ENCODE measurements around the gene ASB2. TPM values are rescaled to one million over a fixed set of nuclear protein-coding genes. Genes with fewer than 3 reads are reported as not detected.
A peak's percentile ranks its signal among the peaks of the same experiment; 100 is the strongest.

Gene ASB2
- total RNA-seq, 2 experiments from 2014 or later = 15.8 to 17.0 TPM

DNA sequence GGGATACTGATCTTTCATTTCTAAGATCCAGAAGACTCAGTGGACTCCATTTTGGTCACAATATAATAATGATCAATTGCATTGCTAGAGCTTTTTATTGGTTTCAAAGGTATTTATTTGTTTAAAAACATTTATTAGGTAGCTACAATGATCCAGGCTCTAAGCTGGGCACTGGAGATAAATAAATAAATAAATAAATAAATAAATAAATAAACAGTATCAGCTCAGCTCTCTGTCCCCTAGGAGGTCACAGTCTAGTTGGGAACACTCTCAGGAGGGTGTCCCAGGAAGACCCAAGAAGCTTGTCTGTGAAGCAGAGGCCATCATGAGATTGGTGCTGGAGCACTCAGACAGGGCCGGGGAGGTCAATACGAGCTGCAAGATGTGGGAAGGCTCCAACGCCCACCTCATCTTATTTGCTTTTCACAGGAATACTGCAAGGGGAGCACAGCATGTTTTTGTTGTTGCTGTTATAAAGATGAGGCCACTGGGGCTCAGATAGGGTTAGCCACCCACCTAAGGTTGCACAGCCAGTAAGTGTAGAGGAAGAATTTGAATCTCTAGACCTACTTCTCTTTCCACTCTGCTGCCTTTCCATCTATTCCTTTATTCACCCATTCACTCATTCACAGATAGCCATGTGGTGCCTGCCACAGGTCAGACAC, 15.5 kb downstream of the ASB2 start:
- Mint-ChIP-seq H3K4me3 (no peak overlapping the region), H3K9me3 (ENCODE audit: insufficient read depth) (peaks cover 5% of the 10 kb centered on the region), H3K36me3 (ENCODE audit: low read depth) (peaks cover 17% of the 10 kb centered on the region), H3K4me1 (ENCODE audit: low read depth) (peaks cover 97% of the 10 kb centered on the region), H3K27ac (peak overlapping the region; percentile 98), H3K27me3 (ENCODE audit: low read depth) (no peaks in the 10 kb centered on the region)
- ATAC-seq = no peak
- CTCF ChIA-PET = interaction anchor here (1.1 to 19.2 kb wide), 4 partner anchors 11 to 40 kb away, joined by 3 to 376 read pairs (median 34); no protein-coding TSS in a partner anchor
- POLR2A ChIA-PET = interaction anchor here (0.7 to 11.2 kb wide), 8 partner anchors 13 to 754 kb away, joined by 3 to 303 read pairs (median 4); partner anchors contain the start of genes ASB2 and UBR7
- DNase-seq = no peak

- Mint-ChIP-seq H3K4me3 (peak overlapping the region; percentile 71), H3K9me3 (ENCODE audit: insufficient read depth) (no peaks in the 10 kb centered on the region), H3K4me1 (ENCODE audit: low read depth) (peaks cover 97% of the 10 kb centered on the region), H3K27me3 (ENCODE audit: low read depth) (no peaks in the 10 kb centered on the region), H3K36me3 (ENCODE audit: low read depth) (peaks cover 14% of the 10 kb centered on the region), H3K27ac (peak overlapping the region; percentile 98)
- ChIA-PET CTCF (interaction anchor here (0.8 to 19.2 kb wide), 6 partner anchors 11 to 176 kb away, joined by 3 to 376 read pairs (median 12); no protein-coding TSS in a partner anchor), POLR2A (interaction anchor here (0.7 to 11.2 kb wide), 11 partner anchors 12 to 1563 kb away, joined by 3 to 303 read pairs (median 4); partner anchors contain the start of genes ASB2 and UBR7)
- no peak for DNase-seq
- ATAC-seq = no peak
Observed at GRCh38 chr14:93960108-93960475, 16.3 kb downstream of the ASB2 start.

GRCh38 chr14:93959239-93960107, 16.9 kb downstream of the ASB2 start:
- H3K9me3 Mint-ChIP-seq (ENCODE audit: insufficient read depth) = no peaks in the 10 kb centered on the region
- peak overlapping the region; percentile 98 for H3K27ac Mint-ChIP-seq
- POLR2A ChIA-PET = interaction anchor here (0.8 to 11.2 kb wide), 13 partner anchors 8 to 1564 kb away, joined by 3 to 303 read pairs (median 3); partner anchors contain the start of gene ASB2
- CTCF ChIA-PET = interaction anchor here (0.8 to 19.2 kb wide), 9 partner anchors 8 to 177 kb away, joined by 3 to 376 read pairs (median 5); no protein-coding TSS in a partner anchor
- ATAC-seq (peak; percentile 76), DNase-seq (peak; percentile 95)
- H3K36me3 Mint-ChIP-seq (ENCODE audit: low read depth) = peaks cover 14% of the 10 kb centered on the region
- H3K4me1 Mint-ChIP-seq (ENCODE audit: low read depth) = peaks cover 97% of the 10 kb centered on the region
- peak overlapping the region; percentile 71 for H3K4me3 Mint-ChIP-seq
- no peaks in the 10 kb centered on the region for H3K27me3 Mint-ChIP-seq (ENCODE audit: low read depth)

DNA sequence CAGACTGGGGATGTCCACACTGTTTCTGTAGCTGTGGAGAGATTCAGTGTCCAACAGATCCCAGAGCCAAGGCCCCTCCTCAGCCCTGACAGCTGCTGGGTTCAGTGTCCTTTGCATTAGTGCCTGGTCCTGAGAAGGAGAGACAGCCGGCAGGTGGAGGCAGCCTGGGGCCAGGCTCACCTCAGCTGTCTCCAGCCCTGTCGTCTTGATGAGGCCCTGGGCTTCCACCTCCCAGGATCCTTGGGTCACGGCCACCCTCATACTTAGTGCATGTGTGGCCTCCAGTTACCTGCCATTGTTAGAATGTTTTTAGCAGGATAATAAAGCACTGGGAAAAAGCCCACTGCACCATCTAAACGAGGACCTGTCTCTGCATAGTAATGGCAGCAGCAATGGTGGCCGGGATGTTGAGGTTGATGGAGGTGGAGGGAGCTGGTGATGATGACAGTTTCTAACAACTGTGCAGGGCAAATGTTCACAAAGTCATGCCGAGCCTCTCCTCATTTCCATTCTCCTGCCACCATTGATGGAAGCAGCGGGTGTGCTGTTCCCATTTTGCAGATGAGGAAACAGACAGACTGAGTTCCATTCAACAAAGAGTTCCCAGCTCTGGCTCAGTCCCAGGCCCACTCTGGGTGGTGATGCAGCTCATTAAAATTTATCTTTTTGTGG, 17.7 kb downstream of the ASB2 start:
- H3K27me3 Mint-ChIP-seq (ENCODE audit: low read depth) = no peaks in the 10 kb centered on the region
- peaks cover 18% of the 10 kb centered on the region for H3K36me3 Mint-ChIP-seq (ENCODE audit: low read depth)
- H3K27ac Mint-ChIP-seq = peak overlapping the region; percentile 98
- POLR2A ChIA-PET = interaction anchor here (0.9 to 11.2 kb wide), 11 partner anchors 9 to 1565 kb away, joined by 3 to 303 read pairs (median 3); partner anchors contain the start of gene ASB2
- H3K9me3 Mint-ChIP-seq (ENCODE audit: insufficient read depth) = no peaks in the 10 kb centered on the region
- H3K4me3 Mint-ChIP-seq = peak overlapping the region; percentile 71
- DNase-seq (no peak), ATAC-seq (no peak)
- CTCF ChIA-PET = interaction anchor here (0.8 to 19.2 kb wide), 8 partner anchors 9 to 178 kb away, joined by 3 to 376 read pairs (median 8); no protein-coding TSS in a partner anchor
- H3K4me1 Mint-ChIP-seq (ENCODE audit: low read depth) = peaks cover 97% of the 10 kb centered on the region

- ATAC-seq (no peak), DNase-seq (no peak)
- H3K36me3 Mint-ChIP-seq (ENCODE audit: low read depth) = peaks cover 24% of the 10 kb centered on the region
- ChIA-PET CTCF (interaction anchor here (1.2 to 19.2 kb wide), 7 partner anchors 10 to 179 kb away, joined by 5 to 376 read pairs (median 20); no protein-coding TSS in a partner anchor), POLR2A (interaction anchor here (0.9 to 11.2 kb wide), 7 partner anchors 9 to 53 kb away, joined by 3 to 303 read pairs (median 3); partner anchors contain the start of gene ASB2)
- peaks cover 97% of the 10 kb centered on the region for H3K4me1 Mint-ChIP-seq (ENCODE audit: low read depth)
- no peaks in the 10 kb centered on the region for H3K9me3 Mint-ChIP-seq (ENCODE audit: insufficient read depth)
- H3K27me3 Mint-ChIP-seq (ENCODE audit: low read depth) = no peaks in the 10 kb centered on the region
- peak overlapping the region; percentile 98 for H3K27ac Mint-ChIP-seq
- peak overlapping the region; percentile 81 for H3K4me3 Mint-ChIP-seq
Observed at GRCh38 chr14:93957751-93958566, 18.4 kb downstream of the ASB2 start.

DNA sequence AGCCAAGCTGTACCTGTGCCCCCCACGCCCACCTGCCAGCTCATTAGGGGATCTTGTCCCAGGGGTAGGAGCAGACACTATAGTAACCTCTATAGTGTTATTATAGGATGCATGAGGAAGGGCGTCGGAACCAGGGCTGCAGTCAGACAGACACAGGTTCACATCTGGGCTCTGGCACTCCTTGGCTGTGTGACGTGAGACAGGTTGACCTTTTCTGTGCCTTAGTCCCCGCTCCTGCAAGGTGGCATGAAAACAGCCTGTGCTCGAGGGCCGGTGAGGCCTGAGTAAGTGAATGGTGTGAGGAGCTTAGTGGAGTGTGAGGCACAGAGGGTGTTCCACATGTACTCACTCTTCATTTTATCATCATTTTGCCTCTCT, 19.0 kb downstream of the ASB2 start:
- CTCF ChIA-PET = interaction anchor here (1.4 to 19.2 kb wide), 3 partner anchors 14 to 40 kb away, joined by 3 to 376 read pairs (median 46); partner anchors contain the start of gene CCDC197
- Mint-ChIP-seq H3K9me3 (ENCODE audit: insufficient read depth) (no peaks in the 10 kb centered on the region), H3K4me1 (ENCODE audit: low read depth) (peaks cover 97% of the 10 kb centered on the region), H3K27ac (peak overlapping the region; percentile 96), H3K4me3 (peak overlapping the region; percentile 81), H3K27me3 (ENCODE audit: low read depth) (no peaks in the 10 kb centered on the region), H3K36me3 (ENCODE audit: low read depth) (peaks cover 24% of the 10 kb centered on the region)
- DNase-seq = no peak
- ATAC-seq = no peak
- POLR2A ChIA-PET = interaction anchor here (1.0 to 11.2 kb wide), 2 partner anchors 11 to 17 kb away, joined by 3 to 303 read pairs; partner anchors contain the start of gene ASB2

- H3K27ac Mint-ChIP-seq = peak overlapping the region; percentile 96
- ATAC-seq (no peak), DNase-seq (no peak)
- no peaks in the 10 kb centered on the region for H3K9me3 Mint-ChIP-seq (ENCODE audit: insufficient read depth)
- ChIA-PET CTCF (interaction anchor here (1.4 to 19.2 kb wide), 4 partner anchors 14 to 44 kb away, joined by 3 to 376 read pairs (median 28); partner anchors contain the start of gene CCDC197), POLR2A (interaction anchor here (1.0 to 11.2 kb wide), 2 partner anchors 10 to 18 kb away, joined by 3 to 303 read pairs; partner anchors contain the start of gene ASB2)
- peaks cover 98% of the 10 kb centered on the region for H3K4me1 Mint-ChIP-seq (ENCODE audit: low read depth)
- H3K27me3 Mint-ChIP-seq (ENCODE audit: low read depth) = no peaks in the 10 kb centered on the region
- H3K4me3 Mint-ChIP-seq = peak overlapping the region; percentile 81
- peaks cover 22% of the 10 kb centered on the region for H3K36me3 Mint-ChIP-seq (ENCODE audit: low read depth)
Observed at GRCh38 chr14:93956514-93957332, 19.6 kb downstream of the ASB2 start.

DNA sequence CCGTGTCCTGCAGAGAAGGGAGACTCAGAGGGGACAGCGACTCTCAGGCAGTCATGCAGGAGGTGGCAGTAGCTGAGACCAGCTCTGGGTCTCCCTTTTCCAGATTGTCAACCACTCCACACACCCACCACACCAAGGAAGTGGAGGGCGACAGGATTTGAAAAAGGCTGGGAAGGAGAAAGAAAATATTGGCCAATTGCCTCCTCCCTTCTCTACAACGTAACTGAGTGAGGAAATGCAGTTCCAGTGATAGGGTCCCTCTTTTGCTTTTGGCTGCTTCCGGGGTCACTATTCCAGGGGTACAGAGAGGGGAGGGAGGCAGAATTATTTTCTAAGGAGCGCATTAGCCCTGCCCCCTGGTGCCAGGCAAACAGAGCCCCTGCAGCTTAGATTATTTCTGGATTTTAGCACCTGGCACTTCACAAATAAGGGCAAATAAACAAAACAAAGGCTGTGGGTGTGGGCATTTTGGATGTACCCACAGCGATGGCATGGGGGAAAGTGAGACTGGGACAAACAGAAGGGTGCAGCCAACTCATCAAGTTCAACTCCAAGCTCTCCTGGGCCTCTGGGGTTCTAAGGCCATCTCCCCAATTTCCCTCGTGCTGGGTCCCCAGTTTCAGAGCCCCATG, 20.4 kb downstream of the ASB2 start:
- ChIA-PET POLR2A (interaction anchor here (0.6 to 11.2 kb wide), 9 partner anchors 8 to 1387 kb away, joined by 3 to 303 read pairs (median 5); partner anchors contain the start of genes ASB2 and CCDC197), CTCF (interaction anchor here (0.8 to 19.2 kb wide), 8 partner anchors 11 to 49 kb away, joined by 3 to 376 read pairs (median 4); partner anchors contain the start of gene CCDC197)
- peak overlapping the region; percentile 81 for H3K4me3 Mint-ChIP-seq
- ATAC-seq (no peak), DNase-seq (no peak)
- H3K4me1 Mint-ChIP-seq (ENCODE audit: low read depth) = peaks cover 93% of the 10 kb centered on the region
- no peaks in the 10 kb centered on the region for H3K9me3 Mint-ChIP-seq (ENCODE audit: insufficient read depth)
- H3K36me3 Mint-ChIP-seq (ENCODE audit: low read depth) = peaks cover 18% of the 10 kb centered on the region
- H3K27me3 Mint-ChIP-seq (ENCODE audit: low read depth) = no peaks in the 10 kb centered on the region
- peak overlapping the region; percentile 96 for H3K27ac Mint-ChIP-seq
